Parathyroid adenoma (tissue), 2 donors: ENCODE measurements around the gene MALRD1.

Experiments used
- H2AFZ ChIP-seq: fragments of 300-600 bp; sonication (generic); one replicate; pipeline ENCODE4 v1.7.0; 2017; ENCODE audit warnings: antibody characterized with exemption, mild to moderate bottlenecking
- H3K27ac ChIP-seq: fragments of 300-600 bp; sonication (generic); one replicate; pipeline ENCODE4 v1.7.0; 2017
- H3K27me3 ChIP-seq: fragments of 300-600 bp; sonication (generic); one replicate; pipeline ENCODE4 v1.7.0; 2017; ENCODE audit warnings: low read length; ENCODE audit not compliant: control insufficient read depth, insufficient read depth
- H3K36me3 ChIP-seq: fragments of 300-600 bp; sonication (generic); one replicate; pipeline ENCODE4 v1.7.0; 2017; ENCODE audit warnings: low read length; ENCODE audit not compliant: control insufficient read depth, insufficient read depth
- H3K4me1 ChIP-seq: fragments of 300-600 bp; sonication (generic); one replicate; pipeline ENCODE4 v1.7.0; 2017; ENCODE audit warnings: control low read depth
- H3K4me2 ChIP-seq: fragments of 300-600 bp; sonication (generic); one replicate; pipeline ENCODE4 v1.7.0; 2017; ENCODE audit warnings: low read length
- H3K4me3 ChIP-seq: fragments of 300-600 bp; sonication (generic); one replicate; pipeline ENCODE4 v1.7.0; 2017; ENCODE audit warnings: low read depth, low read length
- H3K79me2 ChIP-seq: fragments of 300-600 bp; sonication (generic); one replicate; pipeline ENCODE4 v1.7.0; 2017; ENCODE audit warnings: control low read depth
- H3K9ac ChIP-seq: fragments of 300-600 bp; sonication (generic); one replicate; pipeline ENCODE4 v1.7.0; 2017; ENCODE audit warnings: mild to moderate bottlenecking
- H3K9me3 ChIP-seq: fragments of 300-600 bp; sonication (generic); one replicate; pipeline ENCODE4 v1.7.0; 2017; ENCODE audit warnings: low read length; ENCODE audit not compliant: control insufficient read depth
- CTCF ChIP-seq: fragments of 300-600 bp; sonication (generic); IDR thresholded peaks from one replicate; pipeline ENCODE4 v1.7.0; 2017; ENCODE audit warnings: antibody characterized with exemption, mild to moderate bottlenecking
- donor health status: primary hyperparathyroidism.

The MALRD1 gene

GRCh38 chr10:19328582-19328981, 280.0 kb downstream of the MALRD1 start:
- H3K4me1 ChIP-seq, result no peaks in the 10 kb centered on the region
- H3K4me2 ChIP-seq, result no peak overlapping the region
- H3K36me3 ChIP-seq, result no peaks in the 10 kb centered on the region
- no peaks in the 10 kb centered on the region for H3K79me2 ChIP-seq
- no peak for TF ChIP-seq CTCF
- no peak overlapping the region for H2AFZ ChIP-seq
- no peak overlapping the region for H3K9ac ChIP-seq
- no peaks in the 10 kb centered on the region for H3K27me3 ChIP-seq
- no peaks in the 10 kb centered on the region for H3K9me3 ChIP-seq
- no peak overlapping the region for H3K4me3 ChIP-seq
- H3K27ac ChIP-seq, result no peak overlapping the region

DNA sequence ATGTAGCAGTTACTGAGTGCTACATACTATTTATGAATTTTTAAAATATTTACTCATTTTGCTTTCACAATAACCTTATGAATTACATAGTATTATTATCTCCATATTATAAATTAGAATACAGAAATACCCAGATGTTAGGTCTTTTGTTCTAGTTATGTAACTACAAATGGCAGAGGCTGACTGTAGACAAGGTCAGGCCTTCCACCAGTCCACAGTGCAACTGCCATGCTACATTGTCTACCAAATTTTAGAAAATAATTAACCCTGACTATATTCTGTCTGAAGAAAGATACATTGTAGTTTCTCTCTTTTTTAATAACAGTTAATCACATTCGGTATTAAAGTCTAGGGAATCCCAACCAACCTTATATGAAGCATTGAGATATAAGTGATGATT, 280.9 kb downstream of the MALRD1 start:
- Histone ChIP-seq H3K4me1 (no peaks in the 10 kb centered on the region), H3K4me3 (no peak overlapping the region), H3K9me3 (no peaks in the 10 kb centered on the region), H3K4me2 (no peak overlapping the region), H3K79me2 (no peaks in the 10 kb centered on the region), H3K9ac (no peak overlapping the region), H2AFZ (no peak overlapping the region), H3K27me3 (peaks cover 2% of the 10 kb centered on the region), H3K36me3 (no peaks in the 10 kb centered on the region), H3K27ac (no peak overlapping the region)
- no peak for TF ChIP-seq CTCF

- Histone ChIP-seq H3K79me2 (no peaks in the 10 kb centered on the region), H2AFZ (no peak overlapping the region), H3K27ac (no peak overlapping the region), H3K4me1 (no peaks in the 10 kb centered on the region), H3K36me3 (no peaks in the 10 kb centered on the region), H3K27me3 (peaks cover 2% of the 10 kb centered on the region), H3K9ac (no peak overlapping the region), H3K4me2 (no peak overlapping the region), H3K9me3 (no peaks in the 10 kb centered on the region), H3K4me3 (no peak overlapping the region)
- TF ChIP-seq CTCF, result no peak
These were observed 283.7 kb downstream of the MALRD1 start for GRCh38 chr10:19332304-19332703.

GRCh38 chr10:19333631-19334030, 285.0 kb downstream of the MALRD1 start:
- H3K9me3 ChIP-seq, result no peaks in the 10 kb centered on the region
- H3K4me1 ChIP-seq, result no peaks in the 10 kb centered on the region
- no peaks in the 10 kb centered on the region for H3K36me3 ChIP-seq
- no peaks in the 10 kb centered on the region for H3K79me2 ChIP-seq
- H2AFZ ChIP-seq, result no peak overlapping the region
- H3K9ac ChIP-seq, result no peak overlapping the region
- no peak overlapping the region for H3K4me2 ChIP-seq
- no peak overlapping the region for H3K4me3 ChIP-seq
- no peak overlapping the region for H3K27ac ChIP-seq
- peaks cover 2% of the 10 kb centered on the region for H3K27me3 ChIP-seq
- TF ChIP-seq CTCF, result no peak

DNA sequence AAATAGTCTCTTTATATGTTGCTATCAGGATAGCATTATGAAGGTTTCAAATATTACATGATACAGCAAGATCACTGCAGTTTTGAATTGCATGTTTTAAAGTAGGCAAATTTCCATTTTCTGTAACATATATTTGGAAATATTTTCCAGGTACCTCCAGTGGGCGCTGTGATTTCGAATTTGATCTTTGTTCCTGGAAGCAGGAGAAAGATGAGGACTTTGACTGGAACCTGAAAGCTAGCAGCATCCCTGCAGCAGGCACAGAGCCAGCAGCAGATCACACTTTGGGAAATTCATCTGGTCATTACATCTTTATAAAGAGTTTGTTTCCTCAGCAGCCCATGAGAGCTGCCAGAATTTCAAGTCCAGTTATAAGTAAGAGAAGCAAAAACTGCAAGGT, 299.0 kb downstream of the MALRD1 start:
- no peaks in the 10 kb centered on the region for H3K27me3 ChIP-seq
- no peaks in the 10 kb centered on the region for H3K36me3 ChIP-seq
- H3K9me3 ChIP-seq, result no peaks in the 10 kb centered on the region
- no peak overlapping the region for H3K27ac ChIP-seq
- no peaks in the 10 kb centered on the region for H3K4me1 ChIP-seq
- H3K4me3 ChIP-seq, result no peak overlapping the region
- H2AFZ ChIP-seq, result no peak overlapping the region
- no peak for TF ChIP-seq CTCF
- H3K79me2 ChIP-seq, result no peaks in the 10 kb centered on the region
- H3K9ac ChIP-seq, result no peak overlapping the region
- no peak overlapping the region for H3K4me2 ChIP-seq
